ENCODE results near the gene LZTR1.

- no peak for TF ChIP-seq MAZ (IDR thresholded peaks at IDR 0.05; ENCODE audit: borderline replicate concordance, low read depth, low read length)
- TF ChIP-seq CEBPB (IDR thresholded peaks at IDR 0.05): no peak
- TF ChIP-seq CHD2 (IDR thresholded peaks at IDR 0.05; ENCODE audit: low read length, partially characterized antibody): no peak
- no peak for TF ChIP-seq RNF2 (IDR thresholded peaks at IDR 0.05; ENCODE audit: borderline replicate concordance, low read depth)
These were observed 12.8 kb downstream of the LZTR1 start for GRCh38 chr22:20994902-20995241.

Data from A549 (cell line).